IMR-90 (cell line): ENCODE measurements around the gene AP1S1. TPM values are rescaled to one million over a fixed set of nuclear protein-coding genes. Genes with fewer than 3 reads are reported as not detected.

Source experiments
- ATAC-seq: fragments of 200-7000 bp; cut with Tn5 transposase; 2 replicates; pipeline ENCODE4 v1.9.1; 2020; ENCODE audit warnings: low read depth, mild to moderate bottlenecking, moderate library complexity
- BruUV-seq: library from RNA; stranded (reverse); fragments of 400-500 nt; replicated peaks from 2 replicates; lab custom pipeline; 2021; lab: Mats Ljungman, UMichigan
- CTCF ChIA-PET: fragments of 300-600 bp; formaldehyde crosslinking; extraction: SDS; loops from one replicate; lab custom pipeline; 2021; ENCODE audit warnings: antibody characterized with exemption; lab: Yijun Ruan, JAX
- POLR2A ChIA-PET: fragments of 300-600 bp; sonication (Branson Sonifier 250); formaldehyde crosslinking; loops from one replicate; lab custom pipeline; 2022; ENCODE audit warnings: antibody characterized with exemption; ENCODE audit not compliant: unreplicated experiment; lab: Charles Lee
- DNase-seq: peaks from one replicate; pipeline ENCODE4 v3.0.0; 2013
- H2AFZ ChIP-seq: replicated peaks from 2 replicates; pipeline ENCODE3; 2013; ENCODE audit warnings: low read length, mild to moderate bottlenecking; ENCODE audit not compliant: poor library complexity
- H2AK5ac ChIP-seq: 2 replicates; pipeline ENCODE4 v1.6.1; 2013; ENCODE audit warnings: low read depth, low read length, inconsistent platforms
- H2AK9ac ChIP-seq: replicated peaks from 2 replicates; pipeline ENCODE3; 2013; ENCODE audit warnings: mild to moderate bottlenecking, low read depth, low read length, moderate library complexity; ENCODE audit not compliant: poor library complexity
- H2BK120ac ChIP-seq: 2 replicates; pipeline ENCODE4 v1.6.1; 2013; ENCODE audit warnings: low read depth, low read length, inconsistent platforms
- H2BK15ac ChIP-seq: 3 replicates; pipeline ENCODE4 v1.6.1; 2013; ENCODE audit warnings: low read depth, low read length, inconsistent platforms
- H2BK20ac ChIP-seq: 2 replicates; pipeline ENCODE4 v1.6.1; 2013; ENCODE audit warnings: low read depth, mild to moderate bottlenecking, inconsistent platforms, low read length, moderate library complexity
- H2BK5ac ChIP-seq: 2 replicates; pipeline ENCODE4 v1.6.1; 2013; ENCODE audit warnings: mild to moderate bottlenecking, low read depth, low read length, inconsistent platforms; ENCODE audit not compliant: poor library complexity, severe bottlenecking
- H3K14ac ChIP-seq: replicated peaks from 2 replicates; pipeline ENCODE4 v1.6.1; 2013; ENCODE audit warnings: low read depth, low read length, inconsistent platforms
- H3K18ac ChIP-seq: 2 replicates; pipeline ENCODE4 v1.6.1; 2013; ENCODE audit warnings: low read depth, low read length, control low read depth
- H3K23ac ChIP-seq: 2 replicates; pipeline ENCODE4 v1.6.1; 2013; ENCODE audit warnings: low read depth, low read length, inconsistent platforms
- H3K27ac ChIP-seq: 2 replicates; pipeline ENCODE4 v1.5.1; 2013; ENCODE audit warnings: mild to moderate bottlenecking, control low read depth, low read length; ENCODE audit not compliant: insufficient read depth
- H3K27me3 ChIP-seq: 2 replicates; pipeline ENCODE4 v1.6.1; 2013; ENCODE audit warnings: low read length; ENCODE audit not compliant: control insufficient read depth, insufficient read depth
- H3K36me3 ChIP-seq: 2 replicates; pipeline ENCODE4 v1.6.1; 2013; ENCODE audit warnings: low read length, mixed read lengths; ENCODE audit not compliant: control insufficient read depth, insufficient read depth
- H3K4ac ChIP-seq: 2 replicates; pipeline ENCODE4 v1.6.1; 2013; ENCODE audit warnings: low read depth, low read length, inconsistent platforms
- H3K4me1 ChIP-seq: 2 replicates; pipeline ENCODE4 v1.6.1; 2013; ENCODE audit warnings: low read length, mixed read lengths; ENCODE audit not compliant: control insufficient read depth, insufficient read depth
- H3K4me2 ChIP-seq: 2 replicates; pipeline ENCODE4 v1.6.1; 2013; ENCODE audit warnings: low read depth, mild to moderate bottlenecking, control low read depth, low read length, moderate library complexity
- H3K4me3 ChIP-seq: 2 replicates; pipeline ENCODE4 v1.5.1; 2013; ENCODE audit warnings: low read depth, mild to moderate bottlenecking, control low read depth, low read length, moderate library complexity; ENCODE audit not compliant: insufficient read depth
- H3K56ac ChIP-seq: 2 replicates; pipeline ENCODE4 v1.6.1; 2013; ENCODE audit warnings: low read length, inconsistent platforms; ENCODE audit not compliant: insufficient read depth; ENCODE audit errors: extremely low read depth
- H3K79me1 ChIP-seq, 2 experiments: 2 replicates each; pipeline ENCODE4 v1.6.1; 2013; ENCODE audit warnings: low read length in 2 of 2, inconsistent platforms in 1 of 2, low read depth in 1 of 2
- H3K9ac ChIP-seq: 2 replicates; pipeline ENCODE4 v1.6.1; 2013; ENCODE audit warnings: low read depth, low read length, control low read depth
- H3K9me1 ChIP-seq: 2 replicates; pipeline ENCODE4 v1.6.1; 2013; ENCODE audit warnings: low read length, inconsistent platforms; ENCODE audit not compliant: insufficient read depth
- H3K9me3 ChIP-seq: 2 replicates; pipeline ENCODE4 v1.6.1; 2013; ENCODE audit warnings: low read length; ENCODE audit not compliant: control insufficient read depth, insufficient read depth
- H4K20me1 ChIP-seq: 2 replicates; pipeline ENCODE4 v1.6.1; 2013; ENCODE audit warnings: low read length, inconsistent platforms; ENCODE audit not compliant: insufficient read depth
- H4K5ac ChIP-seq: 2 replicates; pipeline ENCODE4 v1.6.1; 2013; ENCODE audit warnings: mild to moderate bottlenecking, low read depth, low read length, control low read depth
- H4K8ac ChIP-seq, 2 experiments: 2 replicates each; pipeline ENCODE4 v1.6.1; 2013; ENCODE audit warnings: low read depth in 2 of 2, low read length in 2 of 2, control low read depth in 1 of 2, inconsistent platforms in 1 of 2
- H4K91ac ChIP-seq: 2 replicates; pipeline ENCODE4 v1.6.1; 2013; ENCODE audit warnings: low read depth, low read length, inconsistent platforms; ENCODE audit not compliant: insufficient read depth
- BHLHE40 ChIP-seq: fragments of 150-350 bp; IDR thresholded peaks from 2 replicates; pipeline ENCODE4 v1.6.1; 2016; ENCODE audit warnings: mild to moderate bottlenecking, low read depth, low read length
- CEBPB ChIP-seq: IDR thresholded peaks from 2 replicates; pipeline ENCODE4 v1.6.1; 2012; ENCODE audit warnings: low read depth, low read length, improper control_type of control experiment
- FOS ChIP-seq: fragments of 150-350 bp; IDR thresholded peaks from 2 replicates; pipeline ENCODE4 v1.6.1; 2016; ENCODE audit warnings: low read depth, low read length
- MAFK ChIP-seq: IDR thresholded peaks from 2 replicates; pipeline ENCODE4 v1.6.1; 2012; ENCODE audit warnings: low read depth, low read length, improper control_type of control experiment
- MAZ ChIP-seq: IDR thresholded peaks from 2 replicates; pipeline ENCODE4 v1.6.1; 2012; ENCODE audit warnings: low read depth, mild to moderate bottlenecking, low read length, improper control_type of control experiment, moderate library complexity, borderline replicate concordance
- NFE2L2 ChIP-seq: fragments of 150-350 bp; IDR thresholded peaks from 2 replicates; pipeline ENCODE4 v1.6.1; 2016; ENCODE audit warnings: low read depth, mild to moderate bottlenecking, low read length
- POLR2A ChIP-seq: IDR thresholded peaks from 2 replicates; pipeline ENCODE4 v1.6.1; 2012; ENCODE audit warnings: mild to moderate bottlenecking, low read depth, low read length
- RAD21 ChIP-seq: IDR thresholded peaks from 2 replicates; pipeline ENCODE4 v1.6.1; 2012; ENCODE audit warnings: low read length, improper control_type of control experiment
- RFX5 ChIP-seq: IDR thresholded peaks from 2 replicates; pipeline ENCODE4 v1.8.0; 2012; ENCODE audit warnings: low read depth, mild to moderate bottlenecking, low read length, moderate library complexity
- SMC3 ChIP-seq: fragments of 150-350 bp; IDR thresholded peaks from 2 replicates; pipeline ENCODE4 v1.6.1; 2016; ENCODE audit warnings: low read depth, mild to moderate bottlenecking, antibody characterized with exemption, low read length, moderate library complexity
- whole genome bisulfite sequencing, 2 experiments: methylation state at CpG; one replicate each; pipeline versions ENCODE4 v1.1.5 to v1.1.7; 2013; ENCODE audit warnings: missing lambda C conversion rate in 2 of 2; ENCODE audit not compliant: insufficient read length in 1 of 2; ENCODE audit errors: extremely low coverage in 2 of 2; 5-methylcytosine and 5-hydroxymethylcytosine counted together
- dilution Hi-C: fragments of 300-500 bp; cut with HindIII; formaldehyde crosslinking; loops from one replicate; pipeline ENCODE4 v1.14.3; 2018; ENCODE audit warnings: low sequenced_read_pairs; ENCODE audit not compliant: unreplicated experiment
- in situ Hi-C: fragments of 300-500 bp; cut with MboI; formaldehyde crosslinking; loops from 3 replicates; pipeline ENCODE4 v1.14.3; 2019; ENCODE audit warnings: low sequenced_read_pairs, inconsistent platforms, mixed read lengths
- intact Hi-C: fragments of 100-400 bp; cut with micrococcal nuclease; formaldehyde crosslinking; loops from 2 replicates; pipeline ENCODE4 v1.10.0; 2022
- polyA plus RNA-seq, 3 experiments: library from polyadenylated mRNA; depleted of rRNA; stranded (reverse); fragments of >200 nt; gene quantifications; 2 replicates each; pipeline ENCODE4 v1.2.3, GENCODE V29; 2012; ENCODE audit warnings: low replicate concordance in 1 of 3
- total RNA-seq: library from RNA; depleted of rRNA; stranded (reverse); fragments of >200 nt; gene quantifications from 2 replicates; pipeline ENCODE4 v1.2.3, GENCODE V29; 2012
- TF ChIP-seq, protein P1 (sequence below): fragments of 150-350 bp; IDR thresholded peaks from 2 replicates; pipeline ENCODE4 v1.6.1; 2017; ENCODE audit warnings: mild to moderate bottlenecking, antibody characterized with exemption, low read length, low read depth
- TF ChIP-seq, protein P2 (sequence below): conservative IDR thresholded peaks from 2 replicates; pipeline ENCODE4 v1.5.1; 2012; ENCODE audit warnings: mild to moderate bottlenecking, low read depth, low read length, improper control_type of control experiment
- TF ChIP-seq, protein P3 (sequence below): fragments of 150-350 bp; IDR thresholded peaks from 2 replicates; pipeline ENCODE4 v1.6.1; 2016; ENCODE audit warnings: low read depth, mild to moderate bottlenecking, low read length, moderate library complexity, borderline replicate concordance

Gene AP1S1
- total and polyA plus RNA-seq, 2 of the 4 experiments (the other 2 are of a cell fraction): 187 to 295 TPM

DNA sequence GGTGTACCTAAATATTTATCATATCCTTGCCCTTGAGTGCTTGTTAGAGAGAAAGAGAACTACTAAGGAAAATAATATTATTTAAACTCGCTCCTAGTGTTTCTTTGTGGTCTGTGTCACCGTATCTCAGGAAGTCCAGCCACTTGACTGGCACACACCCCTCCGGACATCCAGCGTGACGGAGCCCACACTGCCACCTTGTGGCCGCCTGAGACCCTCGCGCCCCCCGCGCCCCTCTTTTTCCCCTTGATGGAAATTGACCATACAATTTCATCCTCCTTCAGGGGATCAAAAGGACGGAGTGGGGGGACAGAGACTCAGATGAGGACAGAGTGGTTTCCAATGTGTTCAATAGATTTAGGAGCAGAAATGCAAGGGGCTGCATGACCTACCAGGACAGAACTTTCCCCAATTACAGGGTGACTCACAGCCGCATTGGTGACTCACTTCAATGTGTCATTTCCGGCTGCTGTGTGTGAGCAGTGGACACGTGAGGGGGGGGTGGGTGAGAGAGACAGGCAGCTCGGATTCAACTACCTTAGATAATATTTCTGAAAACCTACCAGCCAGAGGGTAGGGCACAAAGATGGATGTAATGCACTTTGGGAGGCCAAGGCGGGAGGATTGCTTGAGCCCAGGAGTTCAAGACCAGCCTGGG is 15.9 kb upstream of the AP1S1 start:
- peaks cover 8% of the 10 kb centered on the region for H3K9me1 ChIP-seq
- H4K5ac ChIP-seq: peak overlapping the region; percentile 28; the same call in 1 of the 2 replicates
- peak overlapping the region; percentile 77 to 81 for H4K8ac ChIP-seq
- BruUV-seq: no TSS peak
- H3K9me3 ChIP-seq: no peaks in the 10 kb centered on the region
- peak overlapping the region; percentile 64; the same call in 1 of the 3 replicates for H2BK15ac ChIP-seq
- WGBS, 2 experiments: no CpG with 5 or more reads among the region's 16 CpGs
- peak overlapping the region; percentile 69 for H4K91ac ChIP-seq
- peaks cover 29% of the 10 kb centered on the region for H3K36me3 ChIP-seq
- peak overlapping the region; percentile 88 for H2BK5ac ChIP-seq
- peak overlapping the region; percentile 89; the same call in 1 of the 2 replicates for H3K14ac ChIP-seq
- H4K20me1 ChIP-seq: peaks cover 35% of the 10 kb centered on the region
- POLR2A ChIA-PET: no interaction called here
- H3K27ac ChIP-seq: peak overlapping the region; percentile 70
- peak overlapping the region; percentile 21; the same call in 1 of the 2 replicates for H3K9ac ChIP-seq
- dilution Hi-C loops: no loop called here
- peaks cover 8 to 24% of the 10 kb centered on the region in 2 experiments; a peak in 3 of 4 replicates for H3K79me1 ChIP-seq
- H3K27me3 ChIP-seq: no peaks in the 10 kb centered on the region
- peak overlapping the region; percentile 72; the same call in 1 of the 2 replicates for H3K23ac ChIP-seq
- in situ Hi-C loops: loop anchor here (5.0 kb wide), 1 partner anchor 46 kb away; no protein-coding TSS in a partner anchor
- H3K56ac ChIP-seq: peak overlapping the region; percentile 76
- CTCF ChIA-PET: interaction anchor here (0.5 to 1.0 kb wide), 2 partner anchors 54 to 272 kb away, joined by 4 read pairs; no protein-coding TSS in a partner anchor
- H3K4me1 ChIP-seq: peaks cover 22% of the 10 kb centered on the region; the same call in 1 of the 2 replicates
- H2BK120ac ChIP-seq: peak overlapping the region; percentile 92
- peak overlapping the region; percentile 38; the same call in 1 of the 2 replicates for H3K4me2 ChIP-seq
- peak overlapping the region; percentile 3; the same call in 1 of the 2 replicates for H3K18ac ChIP-seq
- peak overlapping the region; percentile 90; the same call in 1 of the 2 replicates for H2AK5ac ChIP-seq
- H3K4me3 ChIP-seq: no peak overlapping the region
- intact Hi-C loops: loop anchor here (1.0 kb wide), 1 partner anchor 44 kb away; no protein-coding TSS in a partner anchor
- no peak overlapping the region for H2AFZ ChIP-seq
- ATAC-seq: peak; percentile 44
- peak overlapping the region; percentile 88 for H2AK9ac ChIP-seq
- peak overlapping the region; percentile 89 for H3K4ac ChIP-seq
- DNase-seq: peak; percentile 98
- H2BK20ac ChIP-seq: peak overlapping the region; percentile 86; the same call in 1 of the 2 replicates
- TF ChIP-seq SMC3: peak; percentile 26; the same call in 1 of the 2 replicates
- TF ChIP-seq CEBPB: no peak
- no peak for TF ChIP-seq NFE2L2
- no peak for TF ChIP-seq RFX5
- peak; percentile 77 for TF ChIP-seq POLR2A
- peak; percentile 74; the same call in 1 of the 2 replicates for TF ChIP-seq MAZ
- TF ChIP-seq, protein P1, sequence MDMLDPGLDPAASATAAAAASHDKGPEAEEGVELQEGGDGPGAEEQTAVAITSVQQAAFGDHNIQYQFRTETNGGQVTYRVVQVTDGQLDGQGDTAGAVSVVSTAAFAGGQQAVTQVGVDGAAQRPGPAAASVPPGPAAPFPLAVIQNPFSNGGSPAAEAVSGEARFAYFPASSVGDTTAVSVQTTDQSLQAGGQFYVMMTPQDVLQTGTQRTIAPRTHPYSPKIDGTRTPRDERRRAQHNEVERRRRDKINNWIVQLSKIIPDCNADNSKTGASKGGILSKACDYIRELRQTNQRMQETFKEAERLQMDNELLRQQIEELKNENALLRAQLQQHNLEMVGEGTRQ: peak; percentile 95
- TF ChIP-seq BHLHE40: peak; percentile 99
- TF ChIP-seq RAD21: peak; percentile 39; the same call in 1 of the 2 replicates
- TF ChIP-seq FOS: peak; percentile 100
- TF ChIP-seq, protein P2, sequence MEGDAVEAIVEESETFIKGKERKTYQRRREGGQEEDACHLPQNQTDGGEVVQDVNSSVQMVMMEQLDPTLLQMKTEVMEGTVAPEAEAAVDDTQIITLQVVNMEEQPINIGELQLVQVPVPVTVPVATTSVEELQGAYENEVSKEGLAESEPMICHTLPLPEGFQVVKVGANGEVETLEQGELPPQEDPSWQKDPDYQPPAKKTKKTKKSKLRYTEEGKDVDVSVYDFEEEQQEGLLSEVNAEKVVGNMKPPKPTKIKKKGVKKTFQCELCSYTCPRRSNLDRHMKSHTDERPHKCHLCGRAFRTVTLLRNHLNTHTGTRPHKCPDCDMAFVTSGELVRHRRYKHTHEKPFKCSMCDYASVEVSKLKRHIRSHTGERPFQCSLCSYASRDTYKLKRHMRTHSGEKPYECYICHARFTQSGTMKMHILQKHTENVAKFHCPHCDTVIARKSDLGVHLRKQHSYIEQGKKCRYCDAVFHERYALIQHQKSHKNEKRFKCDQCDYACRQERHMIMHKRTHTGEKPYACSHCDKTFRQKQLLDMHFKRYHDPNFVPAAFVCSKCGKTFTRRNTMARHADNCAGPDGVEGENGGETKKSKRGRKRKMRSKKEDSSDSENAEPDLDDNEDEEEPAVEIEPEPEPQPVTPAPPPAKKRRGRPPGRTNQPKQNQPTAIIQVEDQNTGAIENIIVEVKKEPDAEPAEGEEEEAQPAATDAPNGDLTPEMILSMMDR: peak; percentile 60
- TF ChIP-seq, protein P3, sequence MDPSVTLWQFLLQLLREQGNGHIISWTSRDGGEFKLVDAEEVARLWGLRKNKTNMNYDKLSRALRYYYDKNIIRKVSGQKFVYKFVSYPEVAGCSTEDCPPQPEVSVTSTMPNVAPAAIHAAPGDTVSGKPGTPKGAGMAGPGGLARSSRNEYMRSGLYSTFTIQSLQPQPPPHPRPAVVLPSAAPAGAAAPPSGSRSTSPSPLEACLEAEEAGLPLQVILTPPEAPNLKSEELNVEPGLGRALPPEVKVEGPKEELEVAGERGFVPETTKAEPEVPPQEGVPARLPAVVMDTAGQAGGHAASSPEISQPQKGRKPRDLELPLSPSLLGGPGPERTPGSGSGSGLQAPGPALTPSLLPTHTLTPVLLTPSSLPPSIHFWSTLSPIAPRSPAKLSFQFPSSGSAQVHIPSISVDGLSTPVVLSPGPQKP: peak; percentile 18; the same call in 1 of the 2 replicates
- no peak for TF ChIP-seq MAFK
